Fibroblast of the aortic adventitia (primary cell): Measurements from ENCODE around the gene TMEM132D. TPM values are rescaled to one million over a fixed set of nuclear protein-coding genes. Genes with fewer than 3 reads are reported as not detected.

Experiments
- DNase-seq: peaks from one replicate; pipeline ENCODE4 v3.0.0-alpha.2; 2010; ENCODE audit warnings: low read depth
- H3K4me3 ChIP-seq: 2 replicates; pipeline ENCODE4 v1.5.1; 2011; ENCODE audit warnings: low read depth, mild to moderate bottlenecking, control low read depth, low read length, moderate library complexity
- CTCF ChIP-seq: IDR thresholded peaks from 2 replicates; pipeline ENCODE4 v1.5.1; 2011; ENCODE audit warnings: mild to moderate bottlenecking, low read length, control low read depth, inconsistent platforms; ENCODE audit not compliant: insufficient read depth
- total RNA-seq: library from RNA; depleted of rRNA; stranded (reverse); fragments of >200 nt; gene quantifications from 2 replicates; pipeline ENCODE4 v1.2.3, GENCODE V29; 2012; ENCODE audit warnings: low replicate concordance

TMEM132D gene
- total RNA-seq, 1 donor, result not detected

GRCh38 chr12:129534966-129535750 is 368.7 kb downstream of the TMEM132D start:
- H3K4me3 ChIP-seq, result no peak overlapping the region
- no peak for DNase-seq
- no peak for TF ChIP-seq CTCF

GRCh38 chr12:129532707-129533499 is 370.9 kb downstream of the TMEM132D start:
- no peak for TF ChIP-seq CTCF
- no peak for DNase-seq

GRCh38 chr12:129532082-129532481 is 371.7 kb downstream of the TMEM132D start:
- H3K4me3 ChIP-seq, result no peak overlapping the region
- no peak for DNase-seq
- no peak for TF ChIP-seq CTCF

More at GRCh38 chr12:129532707-129533499, 370.9 kb downstream of the TMEM132D start:
- no peak overlapping the region for H3K4me3 ChIP-seq

GRCh38 chr12:129530984-129531383 is 372.8 kb downstream of the TMEM132D start:
- TF ChIP-seq CTCF, result no peak
- no peak overlapping the region for H3K4me3 ChIP-seq
- no peak for DNase-seq

GRCh38 chr12:129530517-129530916 is 373.3 kb downstream of the TMEM132D start:
- DNase-seq, result no peak
- TF ChIP-seq CTCF, result no peak
- no peak overlapping the region for H3K4me3 ChIP-seq

- DNase-seq, result no peak
- H3K4me3 ChIP-seq, result no peak overlapping the region
- TF ChIP-seq CTCF, result no peak
These were observed 376.3 kb downstream of the TMEM132D start for GRCh38 chr12:129527506-129527905.
